ENCODE data around the gene DDR1. TPM values are rescaled to one million over a fixed set of nuclear protein-coding genes. Genes with fewer than 3 reads are reported as not detected.

Gene DDR1
- total and polyA plus RNA-seq, 12 donors, result 7.3 to 49.2 (median 23.3) TPM

- intact Hi-C loops (cut with DNase I), result no loop called here
- WGBS, 2 donors, result 45 to 50% methylated on average over 3 of the region's 3 CpGs
- H3K9me3 ChIP-seq, result no peaks in the 10 kb centered on the region
- H3K27me3 ChIP-seq, result no peaks in the 10 kb centered on the region
- H3K4me3 ChIP-seq, result no peak overlapping the region
- peak in 1 of 8 donors; percentile 26 for ATAC-seq
- no peak for TF ChIP-seq CTCF (IDR thresholded peaks at IDR 0.05)
- peaks cover 3 to 24% (median 12%) of the 10 kb centered on the region in 9 donors for H3K4me1 ChIP-seq
- H3K36me3 ChIP-seq, result no peaks in the 10 kb centered on the region
- no peak overlapping the region for H3K27ac ChIP-seq
- no peak for DNase-seq
These were observed 47.4 kb upstream of the DDR1 start for GRCh38 chr6:30836957-30837356.

- Histone ChIP-seq H3K27ac (no peak overlapping the region), H3K4me1 (peaks cover 3 to 29% (median 17%) of the 10 kb centered on the region in 9 donors), H3K4me3 (no peak overlapping the region), H3K27me3 (no peaks in the 10 kb centered on the region), H3K36me3 (no peaks in the 10 kb centered on the region), H3K9me3 (no peaks in the 10 kb centered on the region)
- 85 to 89% methylated on average over 6 of the region's 6 CpGs for WGBS, 2 donors
- ATAC-seq (no peak), DNase-seq (no peak)
- intact Hi-C loops (cut with DNase I), result no loop called here
- TF ChIP-seq CTCF (IDR thresholded peaks at IDR 0.05), result no peak
These were observed 46.9 kb upstream of the DDR1 start for GRCh38 chr6:30837432-30837831.

GRCh38 chr6:30837870-30838269, 46.4 kb upstream of the DDR1 start:
- Histone ChIP-seq H3K4me3 (no peak overlapping the region), H3K27ac (no peak overlapping the region), H3K27me3 (no peaks in the 10 kb centered on the region), H3K36me3 (no peaks in the 10 kb centered on the region), H3K4me1 (peaks cover 3 to 34% (median 17%) of the 10 kb centered on the region in 9 donors), H3K9me3 (no peaks in the 10 kb centered on the region)
- intact Hi-C loops (cut with DNase I), result no loop called here
- 53 to 80% methylated on average over 1 of the region's 1 CpG for WGBS, 2 donors
- TF ChIP-seq CTCF (IDR thresholded peaks at IDR 0.05), result no peak
- ATAC-seq, result no peak
- DNase-seq, result no peak

GRCh38 chr6:30839671-30840070, 44.6 kb upstream of the DDR1 start:
- H3K36me3 ChIP-seq, result no peaks in the 10 kb centered on the region
- no peaks in the 10 kb centered on the region for H3K9me3 ChIP-seq
- WGBS, 2 donors, result 84 to 94% methylated on average over 2 of the region's 2 CpGs
- no peak for ATAC-seq
- intact Hi-C loops (cut with DNase I), result no loop called here
- H3K27ac ChIP-seq, result no peak overlapping the region
- H3K4me3 ChIP-seq, result no peak overlapping the region
- H3K27me3 ChIP-seq, result no peaks in the 10 kb centered on the region
- no peak for TF ChIP-seq CTCF (IDR thresholded peaks at IDR 0.05)
- DNase-seq, result no peak
- peaks cover 3 to 49% (median 25%) of the 10 kb centered on the region in 9 donors for H3K4me1 ChIP-seq

Data from heart right ventricle (tissue), 16 donors.